Heart right ventricle (tissue), 16 donors: ENCODE measurements around the gene DSTYK. TPM values are rescaled to one million over a fixed set of nuclear protein-coding genes. Genes with fewer than 3 reads are reported as not detected.

ENCODE experiments used
- ATAC-seq, 8 donors: fragments of 200-7000 bp; cut with Tn5 transposase; one replicate each; pipeline ENCODE4 v1.9.1; 2020; ENCODE audit warnings: mild to moderate bottlenecking in 8 of 8, moderate library complexity in 8 of 8, moderate number of reproducible peaks in 1 of 8
- DNase-seq, 2 donors: peaks; one replicate each; pipeline ENCODE4 v3.0.0-alpha.2; 2020
- H3K27ac ChIP-seq, 10 donors: fragments of 200-600 bp; sonication (generic) in 2 of 10; one replicate each; pipeline versions ENCODE4 v1.5.0 to v1.8.0; 2020 to 2022; ENCODE audit warnings: mild to moderate bottlenecking in 3 of 10
- H3K27me3 ChIP-seq, 7 donors: fragments of 200-600 bp; one replicate each; pipeline ENCODE4 v1.8.0; 2021 to 2022; ENCODE audit warnings: mild to moderate bottlenecking in 2 of 7
- H3K36me3 ChIP-seq, 9 donors: fragments of 200-600 bp; sonication (generic) in 1 of 9; one replicate each; pipeline versions ENCODE4 v1.5.0 to v1.8.0; 2020 to 2022; ENCODE audit warnings: mild to moderate bottlenecking in 2 of 9
- H3K4me1 ChIP-seq, 9 donors: fragments of 200-600 bp; sonication (generic) in 1 of 9; one replicate each; pipeline versions ENCODE4 v1.5.0 to v1.8.0; 2020 to 2022; ENCODE audit warnings: mild to moderate bottlenecking in 4 of 9
- H3K4me3 ChIP-seq, 10 donors: fragments of 200-600 bp; sonication (generic) in 2 of 10; one replicate each; pipeline versions ENCODE4 v1.5.0 to v1.8.0; 2020 to 2022; ENCODE audit warnings: mild to moderate bottlenecking in 7 of 10, moderate library complexity in 2 of 10
- H3K9me3 ChIP-seq, 11 donors: fragments of 200-600 bp in 10 of 11; sonication (generic) in 2 of 11; one replicate each; pipeline versions ENCODE4 v1.5.0 to v1.8.0; 2013 to 2022; ENCODE audit warnings: mild to moderate bottlenecking in 2 of 11, control low read depth in 1 of 11, moderate library complexity in 1 of 11
- CTCF ChIP-seq, 9 donors: fragments of 200-600 bp; sonication (generic) in 2 of 9; IDR thresholded peaks; one replicate each; pipeline versions ENCODE4 v1.5.0 to v1.8.0; 2021 to 2022; ENCODE audit warnings: antibody characterized with exemption in 9 of 9, mild to moderate bottlenecking in 5 of 9, moderate library complexity in 1 of 9
- WGBS, 2 donors: extraction: QIAGEN DNeasy Blood & Tissue Kit; methylation state at CpG; one replicate each; pipeline ENCODE4 v1.1.7; 2013; ENCODE audit warnings: inconsistent platforms in 1 of 2; 5-methylcytosine and 5-hydroxymethylcytosine counted together
- intact Hi-C, 10 donors: fragments of 100-400 bp; cut with DNase I; formaldehyde crosslinking; loops; one replicate each; pipeline versions ENCODE4 v1.11.1 to v1.14.2; 2022
- polyA plus RNA-seq, 2 donors: library from polyadenylated mRNA; stranded (reverse); fragments of 200-250 nt; gene quantifications; one replicate each; pipeline ENCODE4 v1.2.3, GENCODE V29; 2013
- total RNA-seq, 10 donors: library from RNA; stranded (reverse); fragmentation: NEBNext Ultra II Directional in 3 of 10; extraction: Animal tissue kit (Norgen Biotek cat#: 25700) in 3 of 10; gene quantifications; one replicate each; pipeline versions ENCODE4 v1.2.1 to v1.2.4, GENCODE V29; 2021 to 2023
- donor health status: Arrhythmogenic right ventricular cardiomyopathy.
- donor health status: ischemic (EF 13 %, LVEDD 7.1; RV severe dilation, severe dysfunction).
- donor health status: healthy with polysubstance abuse.
- donor health status: DM: no; HTN: yes; CAD: no.
- donor health status: DM: no; HTN: no; CAD: no.
- donor health status: ischemic (EF 25% LVEDD 6.9; RV normal size, moderate dysfunction).
- donor health status: ischemic (EF 25% LVEDD 5.7; RV mildly dilated, moderate dysfunction).
- donor health status: healthy.
- donor health status: DM: yes; HTN: yes; CAD: no.
- donor health status: Ischemic cardiomyopathy.
- donor health status: ischemic (EF 35%, LVEDD 5.7; RV mildly dilated, moderate dysfunction).
- donor health status: nonischemic (EF 11% LVEDD 7.7; RV severe dilation, severe dysfunction).
- donor health status: DM: yes; HTN: yes; CAD: no.
- donor health status: PGD.
- donor health status: ischemic (EF 29% LVEDD 5.4; RV normal size, mild dysfunction).
- donor health status: nonischemic (EF 23%, LVEDD 6.1; RV moderate dilation, normal function).

Gene DSTYK
- total and polyA plus RNA-seq, 12 donors = 2.6 to 9.5 (median 7.6) TPM

- Histone ChIP-seq H3K4me3 (no peak overlapping the region), H3K27me3 (no peaks in the 10 kb centered on the region), H3K4me1 (peaks cover 0 to 7% (median 0%) of the 10 kb centered on the region in 9 donors), H3K9me3 (no peaks in the 10 kb centered on the region), H3K36me3 (peaks cover 0 to 97% (median 3%) of the 10 kb centered on the region in 9 donors), H3K27ac (no peak overlapping the region)
- intact Hi-C loops = no loop called here
- no peak for DNase-seq
- ATAC-seq = no peak
- TF ChIP-seq CTCF (IDR thresholded peaks at IDR 0.05) = no peak
These were observed 100.1 kb downstream of the DSTYK start for GRCh38 chr1:205111354-205111753.

GRCh38 chr1:205109711-205110110 lies 101.8 kb downstream of the DSTYK start:
- ATAC-seq = no peak
- H3K27me3 ChIP-seq = no peaks in the 10 kb centered on the region
- peaks cover 0 to 98% (median 11%) of the 10 kb centered on the region in 9 donors for H3K36me3 ChIP-seq
- DNase-seq = no peak
- 77 to 89% methylated on average over 5 of the region's 5 CpGs for WGBS, 2 donors
- H3K27ac ChIP-seq = no peak overlapping the region
- no peak for TF ChIP-seq CTCF (IDR thresholded peaks at IDR 0.05)
- H3K4me1 ChIP-seq = no peaks in the 10 kb centered on the region
- H3K4me3 ChIP-seq = no peak overlapping the region
- intact Hi-C loops = no loop called here
- no peaks in the 10 kb centered on the region for H3K9me3 ChIP-seq

DNA sequence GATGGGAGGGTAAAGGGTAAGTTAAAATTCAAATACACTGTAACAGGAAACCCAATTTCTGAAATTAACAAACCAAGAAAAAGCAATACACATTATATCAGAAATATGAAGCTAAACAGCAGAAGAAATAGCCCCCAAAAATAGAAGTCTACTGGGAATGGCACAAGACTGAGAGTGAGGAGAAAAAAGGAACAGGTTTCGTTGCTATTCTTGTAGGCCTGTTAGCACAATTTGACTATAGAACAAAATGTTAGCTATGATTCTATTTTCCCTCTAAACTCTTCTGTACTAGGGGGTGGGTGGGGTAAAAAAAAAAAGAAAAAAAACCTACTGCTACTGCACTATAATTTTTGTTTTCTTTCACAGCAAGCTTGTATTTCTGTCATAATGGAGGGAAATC lies 102.2 kb downstream of the DSTYK start:
- Histone ChIP-seq H3K36me3 (peaks cover 0 to 98% (median 16%) of the 10 kb centered on the region in 9 donors), H3K27ac (no peak overlapping the region), H3K27me3 (no peaks in the 10 kb centered on the region), H3K4me1 (no peaks in the 10 kb centered on the region), H3K9me3 (no peaks in the 10 kb centered on the region), H3K4me3 (no peak overlapping the region)
- ATAC-seq (no peak), DNase-seq (no peak)
- WGBS, 2 donors = 81 to 95% methylated on average over 1 of the region's 1 CpG
- intact Hi-C loops = no loop called here
- TF ChIP-seq CTCF (IDR thresholded peaks at IDR 0.05) = no peak

DNA sequence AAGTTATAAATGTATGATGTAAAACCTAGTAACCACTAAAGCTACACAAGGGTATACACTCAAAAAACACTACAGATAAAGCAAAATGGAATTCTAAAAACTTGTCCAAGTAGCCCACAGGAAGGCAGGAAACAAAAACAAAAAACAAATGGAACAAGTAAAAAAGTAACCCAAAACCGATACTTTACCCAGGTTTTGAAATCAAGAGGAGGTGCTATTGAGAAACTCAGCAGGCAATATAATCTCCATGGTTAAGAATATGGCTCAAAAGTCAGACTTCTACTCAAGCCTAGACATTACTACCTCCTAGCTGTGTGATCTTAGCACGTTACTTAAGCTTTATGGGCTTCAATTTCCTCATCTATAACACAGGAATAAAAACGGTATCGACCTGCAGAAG lies 103.0 kb downstream of the DSTYK start:
- TF ChIP-seq CTCF (IDR thresholded peaks at IDR 0.05) = no peak
- ATAC-seq = no peak
- 92 to 95% methylated on average over 4 of the region's 4 CpGs for WGBS, 2 donors
- no peaks in the 10 kb centered on the region for H3K9me3 ChIP-seq
- intact Hi-C loops = no loop called here
- no peak for DNase-seq
- H3K27ac ChIP-seq = no peak overlapping the region
- H3K4me1 ChIP-seq = no peaks in the 10 kb centered on the region
- H3K36me3 ChIP-seq = peaks cover 0 to 98% (median 21%) of the 10 kb centered on the region in 9 donors
- H3K27me3 ChIP-seq = no peaks in the 10 kb centered on the region
- no peak overlapping the region for H3K4me3 ChIP-seq
